GM19328 (cell line): Measurements from ENCODE around the gene RAPGEF1.

Experiments used
- ATAC-seq: cut with Tn5 transposase; IDR thresholded peaks from one replicate; pipeline ENCODE4 v1.9.1; 2021; ENCODE audit warnings: mild to moderate bottlenecking, moderate library complexity; ENCODE audit not compliant: unreplicated experiment

Gene RAPGEF1

GRCh38 chr9:131752231-131752884, 12.5 kb upstream of the RAPGEF1 start:
- no peak for ATAC-seq

GRCh38 chr9:131748411-131748955, 8.6 kb upstream of the RAPGEF1 start:
- no peak for ATAC-seq

GRCh38 chr9:131747352-131747751, 7.5 kb upstream of the RAPGEF1 start:
- ATAC-seq, result no peak

GRCh38 chr9:131745610-131746009, 5.7 kb upstream of the RAPGEF1 start:
- no peak for ATAC-seq

GRCh38 chr9:131744720-131745201, 4.9 kb upstream of the RAPGEF1 start:
- no peak for ATAC-seq

GRCh38 chr9:131744171-131744719, 4.4 kb upstream of the RAPGEF1 start:
- no peak for ATAC-seq

GRCh38 chr9:131743501-131743900, 3.6 kb upstream of the RAPGEF1 start:
- no peak for ATAC-seq

- no peak for ATAC-seq
These were observed 3.2 kb upstream of the RAPGEF1 start for GRCh38 chr9:131743096-131743495.

GRCh38 chr9:131740898-131741297, 1.0 kb upstream of the RAPGEF1 start:
- no peak for ATAC-seq

GRCh38 chr9:131739133-131739958, 530 bp downstream of the RAPGEF1 start:
- ATAC-seq, result peak; percentile 36

GRCh38 chr9:131738293-131739132, 1.4 kb downstream of the RAPGEF1 start:
- ATAC-seq, result no peak

GRCh38 chr9:131737426-131737825, 2.5 kb downstream of the RAPGEF1 start:
- ATAC-seq, result no peak

- ATAC-seq, result no peak
These were observed 3.4 kb downstream of the RAPGEF1 start for GRCh38 chr9:131736431-131736830.

GRCh38 chr9:131735238-131736128, 4.4 kb downstream of the RAPGEF1 start:
- ATAC-seq, result no peak

GRCh38 chr9:131734781-131735180, 5.1 kb downstream of the RAPGEF1 start:
- no peak for ATAC-seq

GRCh38 chr9:131734165-131734610, 5.7 kb downstream of the RAPGEF1 start:
- ATAC-seq, result no peak

GRCh38 chr9:131733541-131734061, 6.3 kb downstream of the RAPGEF1 start:
- no peak for ATAC-seq

- ATAC-seq, result no peak
These were observed 7.1 kb downstream of the RAPGEF1 start for GRCh38 chr9:131732636-131733289.

GRCh38 chr9:131732061-131732526, 7.8 kb downstream of the RAPGEF1 start:
- no peak for ATAC-seq
